ENCODE data around the gene SLC16A1.
"Not testable (repeated sequence)": the region's sequence is repeated elsewhere in the genome, so short reads cannot be mapped to it uniquely, and the experiment has no call there.

Gene SLC16A1

DNA sequence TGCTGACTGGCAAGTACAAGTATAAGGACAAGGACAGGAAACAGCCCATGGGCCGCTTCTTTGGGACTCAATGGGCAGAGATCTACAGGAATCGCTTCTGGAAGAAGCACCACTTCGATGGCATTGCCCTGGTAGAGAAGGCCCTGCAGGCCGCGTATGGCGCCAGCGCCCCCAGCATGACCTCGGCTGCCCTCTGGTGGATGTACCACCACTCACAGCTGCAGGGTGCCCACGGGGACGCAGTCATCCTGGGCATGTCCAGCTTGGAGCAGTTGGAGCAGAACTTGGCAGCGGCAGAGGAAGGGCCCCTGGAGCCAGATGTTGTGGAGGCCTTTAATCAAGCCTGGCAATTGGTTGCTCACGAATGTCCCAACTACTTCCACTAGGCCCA, 32.0 kb downstream of the SLC16A1 start:
- no peak for DNase-seq (ENCODE audit: low spot score)

GRCh38 chr1:112923234-112923958, 32.6 kb downstream of the SLC16A1 start:
- DNase-seq (ENCODE audit: low spot score): no peak

- no peak for DNase-seq (ENCODE audit: low spot score)
These were observed 44.3 kb downstream of the SLC16A1 start for GRCh38 chr1:112911506-112912220.

DNA sequence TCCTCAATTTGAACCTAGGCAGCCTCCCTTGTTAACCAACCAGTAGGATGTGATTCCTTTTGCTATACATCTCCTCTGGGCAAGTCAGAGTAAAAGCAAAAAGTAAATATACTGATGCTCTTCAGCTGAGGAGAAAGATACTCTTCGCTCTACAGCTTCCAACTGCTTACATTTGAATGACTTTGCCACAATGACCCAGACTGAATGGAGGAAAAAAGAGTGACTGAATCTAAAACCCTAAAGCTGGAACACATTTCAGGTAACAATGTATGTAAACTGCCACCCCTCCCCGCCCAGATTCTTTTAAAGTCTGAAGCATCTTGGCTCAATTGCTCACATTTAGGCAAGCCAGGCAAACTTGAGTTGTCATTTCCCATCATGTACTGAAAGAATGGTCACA, 46.1 kb downstream of the SLC16A1 start:
- no peak for DNase-seq (ENCODE audit: low spot score)

- DNase-seq (ENCODE audit: low spot score): no peak
These were observed 49.8 kb downstream of the SLC16A1 start for GRCh38 chr1:112906150-112906698.

DNA sequence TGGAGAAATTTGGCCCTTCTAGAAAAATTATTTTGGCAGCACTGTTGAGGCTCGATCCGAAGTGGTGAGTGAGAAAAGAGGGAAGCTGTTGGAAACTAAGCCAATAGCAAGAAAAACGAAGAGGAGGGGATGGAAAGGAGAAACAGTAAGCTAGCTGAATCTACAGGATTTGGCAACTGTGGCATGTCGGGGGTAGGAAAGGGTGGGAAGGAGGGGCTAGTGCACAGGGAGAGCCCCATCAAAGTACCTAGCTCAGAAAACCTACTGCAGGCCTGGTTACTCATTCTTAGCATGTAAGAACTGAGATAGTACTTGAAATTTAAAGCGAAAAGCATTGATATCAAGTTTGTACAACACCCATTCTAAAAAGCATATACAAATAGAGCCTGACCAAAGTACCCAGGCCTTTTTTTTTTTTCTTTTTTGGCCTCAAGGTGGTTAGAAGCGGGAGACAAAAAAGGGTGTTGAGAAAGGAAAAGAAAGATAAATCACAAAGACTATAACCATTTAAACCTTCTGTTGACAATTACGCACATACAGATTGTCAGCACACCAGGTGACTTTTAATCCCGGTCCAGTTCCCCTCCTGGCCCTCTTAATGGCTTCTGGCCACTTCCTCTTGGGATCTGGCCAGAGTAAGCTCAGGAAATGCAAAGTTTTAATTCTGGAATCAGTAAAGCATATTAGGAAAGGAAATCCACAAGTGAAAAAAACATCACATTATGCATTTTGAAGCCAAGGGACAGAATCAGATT, 50.4 kb downstream of the SLC16A1 start:
- no peak for DNase-seq (ENCODE audit: low spot score)

DNA sequence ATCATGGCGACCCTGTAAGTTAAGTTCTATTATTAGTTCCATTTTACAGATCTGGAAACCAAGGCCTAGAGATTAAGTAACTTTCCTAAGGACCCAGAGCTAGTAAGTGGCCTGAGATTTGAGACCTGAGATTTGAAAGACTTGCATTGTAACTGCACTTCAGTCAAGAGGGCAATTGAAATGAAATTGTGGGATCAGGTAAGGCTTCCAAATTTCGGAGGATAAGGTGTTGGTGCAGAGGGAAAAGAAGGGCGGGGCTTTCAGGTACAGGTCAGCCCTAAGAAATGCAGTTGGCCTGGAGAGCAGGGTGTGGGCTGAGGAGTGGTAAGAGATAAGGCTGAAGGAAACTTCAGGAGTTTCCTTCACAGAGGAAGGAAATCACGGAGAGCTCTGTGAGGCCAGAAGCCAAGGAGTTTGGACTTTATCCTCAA, 51.1 kb downstream of the SLC16A1 start:
- no peak for DNase-seq (ENCODE audit: low spot score)

DNA sequence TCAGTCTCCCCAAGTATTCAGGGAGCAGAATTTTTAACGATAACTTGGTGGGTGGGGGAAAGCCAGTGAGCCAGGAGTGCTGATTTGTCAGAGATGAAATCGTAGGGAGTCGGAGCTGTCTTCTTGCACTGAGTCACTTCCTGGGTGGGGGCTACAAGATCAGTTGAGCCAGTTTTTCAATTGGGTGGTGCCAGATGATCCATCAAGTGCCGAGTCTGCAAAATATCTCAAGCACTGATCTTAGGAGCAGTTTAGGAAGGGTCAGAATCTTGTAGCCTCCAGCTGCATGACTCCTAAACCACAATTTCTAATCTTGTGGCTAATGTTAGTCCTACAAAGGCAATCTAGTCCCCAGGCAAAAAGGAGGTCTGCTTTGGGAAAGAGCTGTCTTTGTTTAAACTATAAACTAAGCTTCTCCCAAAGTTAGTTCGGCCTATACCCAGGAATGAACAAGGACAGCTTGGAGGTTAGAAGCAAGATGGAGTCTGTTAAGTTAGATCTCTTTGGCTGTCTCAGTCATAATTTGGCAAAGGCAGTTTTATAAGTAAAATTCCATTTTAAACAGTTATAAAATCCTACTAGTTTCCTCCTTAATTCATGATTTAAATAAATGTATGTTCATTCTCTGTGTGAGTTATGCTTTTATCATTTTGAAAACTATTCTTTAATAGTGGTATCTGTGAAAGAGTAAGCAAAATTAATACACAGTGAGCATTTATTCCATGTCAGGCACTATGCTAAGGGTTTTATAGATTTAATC, 51.7 kb downstream of the SLC16A1 start:
- DNase-seq (ENCODE audit: low spot score): no peak

DNA sequence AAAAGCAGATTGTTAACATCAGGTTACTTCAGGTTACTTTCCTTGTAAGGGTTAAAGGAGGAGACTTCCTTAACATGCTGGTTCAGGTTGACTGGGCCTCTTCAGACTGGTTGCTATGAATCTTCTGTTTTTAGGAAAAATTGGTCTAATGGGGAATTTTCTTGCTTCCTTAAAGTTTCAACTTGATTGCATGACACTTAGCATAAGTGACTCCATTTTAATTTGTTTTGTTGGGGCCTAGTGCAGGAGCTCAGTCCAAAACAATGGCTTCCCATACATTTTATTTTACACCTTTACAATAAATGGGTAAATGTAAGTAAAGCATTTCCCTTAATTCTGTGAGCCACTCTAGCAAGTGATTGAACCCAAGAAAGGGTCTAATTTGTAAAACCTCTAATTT, 53.8 kb downstream of the SLC16A1 start:
- no peak for DNase-seq (ENCODE audit: low spot score)

DNA sequence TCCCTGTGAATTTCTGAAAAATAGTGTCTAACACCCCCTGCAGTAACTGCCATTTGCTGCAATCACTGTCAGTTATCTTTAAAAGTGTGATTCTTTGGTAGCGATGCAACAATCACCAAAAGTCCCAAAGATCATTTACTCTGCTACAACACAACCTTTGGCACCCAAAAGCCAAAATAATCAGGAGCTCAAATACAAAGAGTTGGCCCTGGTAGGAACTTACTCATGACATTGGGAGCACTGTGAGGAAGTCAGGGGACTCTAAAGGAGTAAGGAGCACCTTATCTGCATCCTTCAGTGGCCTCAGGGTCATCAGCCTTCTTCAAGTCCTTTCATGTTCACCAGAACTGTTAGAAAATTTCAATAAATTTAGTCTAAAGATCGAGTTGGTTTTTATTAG, 54.6 kb downstream of the SLC16A1 start:
- no peak for DNase-seq (ENCODE audit: low spot score)

GRCh38 chr1:112896783-112897182, 59.2 kb downstream of the SLC16A1 start:
- DNase-seq (ENCODE audit: low spot score): no peak

GRCh38 chr1:112894561-112895011, 61.4 kb downstream of the SLC16A1 start:
- no peak for DNase-seq (ENCODE audit: low spot score)

DNA sequence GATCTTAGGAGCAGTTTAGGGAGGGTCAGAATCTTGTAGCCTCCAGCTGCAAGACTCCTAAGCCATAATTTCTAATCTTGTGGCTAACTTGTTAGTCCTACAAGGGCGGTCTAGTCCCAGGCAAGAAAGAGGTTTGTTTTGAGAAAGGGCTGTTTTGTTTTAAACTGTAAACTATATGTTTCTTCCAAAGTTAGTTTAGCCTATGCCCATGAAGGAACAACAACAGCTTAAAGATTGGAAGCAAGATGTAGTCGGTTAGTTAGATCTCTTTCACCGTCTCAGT, 62.0 kb downstream of the SLC16A1 start:
- DNase-seq (ENCODE audit: low spot score): no peak

DNA sequence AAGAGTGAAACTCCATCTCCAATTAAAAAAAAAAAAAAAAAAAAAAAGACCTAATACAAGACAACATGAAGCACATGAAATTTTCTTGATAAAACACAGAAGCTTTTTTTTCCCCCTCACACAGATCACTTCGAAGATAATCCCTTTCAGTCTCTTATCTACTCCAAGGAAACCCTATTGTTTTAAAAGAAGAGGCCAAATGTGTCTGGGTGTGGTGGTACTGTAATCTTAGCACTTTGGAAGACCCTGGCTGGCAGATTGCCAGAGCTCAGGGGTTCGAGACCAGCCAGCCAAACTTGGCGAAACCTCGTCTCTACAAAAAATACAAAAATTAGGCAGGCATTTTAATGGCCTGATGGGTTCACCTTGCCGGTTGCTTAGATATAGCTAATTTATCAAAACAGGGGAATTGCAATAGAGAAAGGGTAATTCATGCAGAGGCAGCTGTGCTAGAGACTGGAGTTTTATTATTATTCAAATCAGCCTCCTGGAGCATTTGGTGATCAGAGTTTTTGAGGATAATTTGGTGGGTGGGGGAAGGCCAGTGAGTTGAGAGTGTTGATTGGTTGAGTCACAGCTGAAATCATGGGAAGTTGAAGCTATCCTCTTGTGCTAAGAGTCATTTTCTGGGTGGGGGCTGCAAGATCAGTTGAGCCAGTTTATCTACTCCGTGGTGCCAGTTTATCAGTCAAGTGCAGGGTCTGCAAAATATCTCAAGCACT, 62.5 kb downstream of the SLC16A1 start:
- no peak for DNase-seq (ENCODE audit: low spot score)

DNA sequence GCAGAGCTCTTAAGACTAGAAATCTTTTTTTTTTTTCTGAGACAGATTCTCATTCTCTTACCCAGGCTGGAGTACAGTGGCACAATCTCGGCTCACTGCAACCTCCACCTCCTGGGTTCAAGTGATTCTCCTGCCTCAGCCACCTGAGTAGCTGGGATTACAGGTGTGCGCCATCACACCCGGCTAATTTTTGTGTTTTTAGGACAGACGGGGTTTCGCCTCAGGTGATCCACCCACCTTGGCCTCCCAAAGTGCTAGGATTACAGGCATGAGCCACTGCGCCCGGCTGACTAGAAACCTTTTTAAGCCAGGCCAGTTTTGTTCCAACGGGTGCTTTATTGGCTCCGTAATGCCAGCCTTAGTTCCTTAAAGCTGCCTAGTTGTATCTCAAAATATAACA, 66.1 kb downstream of the SLC16A1 start:
- not testable (repeated sequence) for DNase-seq (ENCODE audit: low spot score)

- no peak for DNase-seq (ENCODE audit: low spot score)
These were observed 66.8 kb downstream of the SLC16A1 start for GRCh38 chr1:112889052-112889768.

GRCh38 chr1:112888630-112889029, 67.4 kb downstream of the SLC16A1 start:
- no peak for DNase-seq (ENCODE audit: low spot score)

DNA sequence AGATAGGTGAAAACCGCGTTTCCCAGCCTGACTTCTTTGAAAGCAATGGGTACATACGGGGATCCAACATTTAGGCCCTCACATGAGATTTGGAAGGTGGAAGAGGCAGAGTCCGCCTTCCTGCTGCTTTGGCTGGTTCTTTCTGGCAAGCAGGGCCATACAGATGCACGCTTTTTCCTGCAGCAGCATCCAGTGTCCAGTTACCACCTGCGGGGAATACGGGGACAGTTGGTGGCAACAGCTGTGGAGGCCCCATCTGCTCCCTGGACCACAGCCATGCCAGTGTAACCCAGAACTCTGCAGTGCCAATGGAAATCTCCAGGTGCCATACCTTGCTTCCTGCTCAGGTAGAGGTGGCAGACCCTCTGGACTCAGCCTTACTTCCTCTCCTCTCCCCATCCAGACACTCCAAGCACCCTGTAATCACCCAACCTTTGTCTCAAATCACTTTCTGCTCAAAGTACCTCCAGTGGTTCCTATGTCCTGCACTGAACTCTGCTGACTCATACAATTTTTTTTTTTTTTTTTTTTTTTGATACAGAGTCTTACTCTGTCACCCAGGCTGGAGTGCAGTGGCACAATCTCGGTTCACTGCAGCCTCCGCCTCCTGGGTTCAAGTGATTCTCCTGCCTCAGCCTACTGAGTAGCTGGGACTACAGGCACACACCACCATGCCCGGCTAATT, 68.3 kb downstream of the SLC16A1 start:
- peak; percentile 42 for DNase-seq (ENCODE audit: low spot score)

DNA sequence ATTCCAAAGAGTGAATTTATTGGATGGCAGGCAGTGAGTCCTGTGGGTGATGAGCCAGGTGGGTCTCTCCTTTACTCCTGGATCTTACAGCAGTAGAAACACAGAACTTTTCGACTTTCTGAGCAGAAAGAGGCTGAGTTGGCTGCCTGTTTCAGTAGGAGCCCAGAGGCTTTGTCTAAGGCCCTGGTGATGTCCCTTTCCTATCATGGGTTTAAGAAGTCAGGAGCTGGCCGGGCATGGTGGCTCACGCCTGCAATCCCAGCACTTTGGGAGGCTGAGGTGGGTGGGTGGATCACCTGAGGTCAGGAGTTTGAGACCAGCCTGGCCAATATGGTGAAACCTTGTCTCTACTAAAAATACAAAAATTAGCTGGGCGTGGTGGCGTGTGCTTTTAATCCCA, 71.0 kb downstream of the SLC16A1 start:
- DNase-seq (ENCODE audit: low spot score): not testable (repeated sequence)

DNA sequence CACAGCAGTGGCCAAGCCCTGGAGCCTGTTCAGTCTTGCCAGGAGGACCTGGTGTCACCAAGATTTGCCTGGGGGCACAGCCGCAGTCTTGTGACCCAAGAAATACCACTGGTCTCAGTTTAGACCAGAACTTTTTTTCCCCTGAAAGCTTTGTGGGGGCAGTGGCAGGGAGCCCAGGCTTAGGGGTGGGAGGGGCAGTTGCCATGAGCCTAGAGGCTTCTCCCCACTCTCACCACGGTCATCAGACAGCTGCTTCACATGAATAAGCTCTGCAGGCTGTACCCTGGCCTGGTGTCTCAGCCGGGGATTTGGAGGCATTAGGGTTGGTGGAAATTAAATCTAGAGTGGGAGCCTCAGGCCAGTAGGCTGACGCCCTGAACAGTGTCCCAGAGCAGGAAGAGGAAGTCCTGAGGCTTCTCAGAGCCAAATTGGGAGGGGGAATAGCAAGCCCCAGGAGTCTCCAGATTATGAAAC, 73.7 kb downstream of the SLC16A1 start:
- peak; percentile 42 for DNase-seq (ENCODE audit: low spot score)

Data from AG20443 (cell line).